H1 (cell line): ENCODE measurements around the gene IL32. TPM values are rescaled to one million over a fixed set of nuclear protein-coding genes. Genes with fewer than 3 reads are reported as not detected.

ENCODE experiments used
- CTCF ChIA-PET: fragments of 300-600 bp; sonication (Branson Sonifier 250); formaldehyde crosslinking; loops from one replicate; lab custom pipeline; 2021; ENCODE audit not compliant: partially characterized antibody; lab: Charles Lee
- POLR2A ChIA-PET: fragments of 300-600 bp; sonication (Branson Sonifier 250); formaldehyde crosslinking; loops from one replicate; lab custom pipeline; 2021; ENCODE audit warnings: inconsistent platforms; ENCODE audit not compliant: partially characterized antibody; lab: Charles Lee
- DNase-seq, 2 experiments: peaks; one replicate each; pipeline versions ENCODE4 v3.0.0 to v3.0.0-alpha.2; 2010 to 2022; ENCODE audit warnings: low spot score in 2 of 2, low read depth in 1 of 2, mixed read lengths in 1 of 2
- FAIRE-seq: peaks from 2 replicates; lab custom pipeline; 2011; peaks lifted over from hg19 to GRCh38; lab: Jason Lieb, UNC
- H2AFZ ChIP-seq: 2 replicates; pipeline ENCODE4 v1.8.1; 2012; ENCODE audit warnings: low read length, inconsistent platforms
- H2AK5ac ChIP-seq: 2 replicates; pipeline ENCODE4 v1.6.1; 2013; ENCODE audit warnings: low read depth, low read length
- H2BK120ac ChIP-seq: replicated peaks from 2 replicates; pipeline ENCODE3; 2013; ENCODE audit warnings: low read depth, low read length, inconsistent platforms
- H2BK12ac ChIP-seq: 2 replicates; pipeline ENCODE4 v1.6.1; 2013; ENCODE audit warnings: low read depth, low read length
- H2BK15ac ChIP-seq: 2 replicates; pipeline ENCODE4 v1.6.1; 2013; ENCODE audit warnings: low read length
- H2BK20ac ChIP-seq: 2 replicates; pipeline ENCODE4 v1.6.1; 2013; ENCODE audit warnings: low read length
- H2BK5ac ChIP-seq: 2 replicates; pipeline ENCODE4 v1.6.1; 2013; ENCODE audit warnings: low read depth, low read length
- H3K14ac ChIP-seq: 2 replicates; pipeline ENCODE4 v1.6.1; 2013; ENCODE audit warnings: inconsistent platforms; ENCODE audit not compliant: insufficient read length
- H3K18ac ChIP-seq: 2 replicates; pipeline ENCODE4 v1.6.1; 2013; ENCODE audit warnings: low read length; ENCODE audit errors: extremely low read depth
- H3K23ac ChIP-seq: 2 replicates; pipeline ENCODE4 v1.6.1; 2013; ENCODE audit warnings: inconsistent platforms; ENCODE audit not compliant: insufficient read length
- H3K23me2 ChIP-seq: 2 replicates; pipeline ENCODE4 v1.6.1; 2013; ENCODE audit warnings: low read depth, low read length
- H3K27ac ChIP-seq: 2 replicates; pipeline ENCODE4 v1.6.1; 2011; ENCODE audit warnings: low read depth, low read length, inconsistent platforms
- H3K27me3 ChIP-seq, 4 experiments: replicated peaks in 1 of 4; 1 replicate in 1 of 4; 2 replicates in 3 of 4; pipeline versions ENCODE4 v1.6.1 to v1.8.1; 2011 to 2013; ENCODE audit warnings: low read length in 3 of 4, mild to moderate bottlenecking in 3 of 4, inconsistent platforms in 2 of 4, mixed read lengths in 2 of 4, moderate library complexity in 1 of 4; ENCODE audit not compliant: control insufficient read depth in 3 of 4, insufficient read depth in 3 of 4; ENCODE audit errors: extremely low read depth in 1 of 4
- H3K36me3 ChIP-seq, 4 experiments: 2 replicates each; pipeline versions ENCODE4 v1.6.1 to v1.8.1; 2011 to 2013; ENCODE audit warnings: mild to moderate bottlenecking in 4 of 4, low read length in 3 of 4, moderate library complexity in 2 of 4, control low read depth in 1 of 4, inconsistent platforms in 1 of 4; ENCODE audit not compliant: insufficient read depth in 4 of 4, control insufficient read depth in 2 of 4
- H3K4ac ChIP-seq: replicated peaks from 2 replicates; pipeline ENCODE3; 2013; ENCODE audit warnings: low read length, low read depth, mixed read lengths, inconsistent platforms; ENCODE audit not compliant: insufficient read length
- H3K4me1 ChIP-seq, 4 experiments: replicated peaks in 1 of 4; 1 replicate in 1 of 4; 2 replicates in 3 of 4; pipeline versions ENCODE4 v1.6.1 to v1.8.1; 2011 to 2013; ENCODE audit warnings: low read length in 3 of 4, inconsistent platforms in 2 of 4, mixed read lengths in 1 of 4; ENCODE audit not compliant: insufficient read depth in 4 of 4, control insufficient read depth in 3 of 4
- H3K4me2 ChIP-seq, 2 experiments: 2 replicates each; pipeline versions ENCODE4 v1.6.1 to v1.8.1; 2011 to 2013; ENCODE audit warnings: low read depth in 2 of 2, low read length in 2 of 2, control low read depth in 1 of 2, inconsistent platforms in 1 of 2, mild to moderate bottlenecking in 1 of 2; ENCODE audit not compliant: insufficient read depth in 1 of 2
- H3K4me3 ChIP-seq, 4 experiments: fragments of 200-600, 300-600 bp in 1 of 4; sonication (generic), shearing (Covaris generic), sonication (Bioruptor Twin) in 1 of 4; 2 replicates each; pipeline versions ENCODE4 v1.5.1 to v1.8.1; 2011 to 2016; ENCODE audit warnings: low read length in 4 of 4, low read depth in 3 of 4, control low read depth in 2 of 4, inconsistent platforms in 2 of 4, mild to moderate bottlenecking in 2 of 4, mixed read lengths in 1 of 4, moderate library complexity in 1 of 4; ENCODE audit not compliant: insufficient read depth in 2 of 4; ENCODE audit errors: extremely low read depth in 1 of 4
- H3K56ac ChIP-seq: replicated peaks from 2 replicates; pipeline ENCODE3; 2013; ENCODE audit warnings: low read depth, mild to moderate bottlenecking, mixed read lengths, low read length, inconsistent platforms; ENCODE audit not compliant: insufficient read length
- H3K79me1 ChIP-seq: 2 replicates; pipeline ENCODE4 v1.6.1; 2013; ENCODE audit warnings: low read depth, low read length, control low read depth
- H3K79me2 ChIP-seq, 2 experiments: 2 replicates each; pipeline versions ENCODE4 v1.6.1 to v1.8.1; 2012 to 2013; ENCODE audit warnings: low read length in 2 of 2, mild to moderate bottlenecking in 2 of 2, inconsistent platforms in 1 of 2; ENCODE audit not compliant: insufficient read depth in 2 of 2, control insufficient read depth in 1 of 2
- H3K9ac ChIP-seq, 4 experiments: replicated peaks in 1 of 4; 1 replicate in 1 of 4; 2 replicates in 3 of 4; pipeline versions ENCODE4 v1.6.1 to v1.8.1; 2011 to 2013; ENCODE audit warnings: low read depth in 3 of 4, low read length in 3 of 4, control low read depth in 2 of 4, mild to moderate bottlenecking in 2 of 4, moderate library complexity in 2 of 4, inconsistent platforms in 1 of 4; ENCODE audit errors: extremely low read depth in 1 of 4
- H3K9me3 ChIP-seq, 2 experiments: 2 replicates each; pipeline versions ENCODE4 v1.6.1 to v1.8.1; 2012 to 2013; ENCODE audit warnings: mild to moderate bottlenecking in 2 of 2, moderate library complexity in 2 of 2, control low read depth in 1 of 2, inconsistent platforms in 1 of 2, low read depth in 1 of 2, low read length in 1 of 2, mixed read lengths in 1 of 2; ENCODE audit not compliant: insufficient read depth in 2 of 2
- H4K20me1 ChIP-seq, 2 experiments: replicated peaks in 1 of 2; 2 replicates each; pipeline versions ENCODE3 to v1.8.1; 2011 to 2013; ENCODE audit warnings: inconsistent platforms in 2 of 2, low read length in 2 of 2, mild to moderate bottlenecking in 1 of 2; ENCODE audit not compliant: insufficient read depth in 2 of 2, control insufficient read depth in 1 of 2
- H4K5ac ChIP-seq: 2 replicates; pipeline ENCODE4 v1.6.1; 2013; ENCODE audit warnings: low read length, low read depth, mixed read lengths, inconsistent platforms; ENCODE audit not compliant: insufficient read length
- H4K8ac ChIP-seq: 2 replicates; pipeline ENCODE4 v1.8.0; 2013; ENCODE audit warnings: mild to moderate bottlenecking, moderate library complexity, low read length, inconsistent platforms; ENCODE audit not compliant: insufficient read depth; ENCODE audit errors: extremely low read depth
- H4K91ac ChIP-seq: replicated peaks from 2 replicates; pipeline ENCODE3; 2013; ENCODE audit warnings: low read length, mixed read lengths, inconsistent platforms; ENCODE audit not compliant: insufficient read length
- ASH2L ChIP-seq: fragments of 200-600, 300-600 bp; sonication (generic); IDR thresholded peaks from one replicate; pipeline ENCODE4 v1.7.1; 2017; ENCODE audit warnings: low read length
- CBX8 ChIP-seq: fragments of 300-800, 300-1000 bp; sonication (generic); IDR thresholded peaks from 2 replicates; pipeline ENCODE4 v1.7.1; 2016; ENCODE audit warnings: low read depth, low read length, borderline replicate concordance
- EGR1 ChIP-seq: IDR thresholded peaks from 2 replicates; pipeline ENCODE4 v1.6.1; 2011; ENCODE audit warnings: low read depth, low read length, borderline replicate concordance
- GABPA ChIP-seq: IDR thresholded peaks from 2 replicates; pipeline ENCODE4 v1.6.1; 2011; ENCODE audit warnings: mild to moderate bottlenecking, low read length, moderate library complexity, borderline replicate concordance; ENCODE audit not compliant: insufficient read depth
- JUN ChIP-seq: IDR thresholded peaks from 2 replicates; pipeline ENCODE4 v1.6.1; 2011; ENCODE audit warnings: low read depth, mild to moderate bottlenecking, improper control_type of control experiment, low read length
- KDM5A ChIP-seq: fragments of 200-600 bp; IDR thresholded peaks from 2 replicates; pipeline ENCODE4 v1.7.1; 2012; ENCODE audit warnings: mild to moderate bottlenecking, low read length, inconsistent platforms, mixed read lengths
- POLR2AphosphoS5 ChIP-seq: IDR thresholded peaks from 2 replicates; pipeline ENCODE4 v1.6.1; 2011; ENCODE audit warnings: low read depth, low read length
- POU5F1 ChIP-seq: IDR thresholded peaks from 2 replicates; pipeline ENCODE4 v1.6.1; 2011; ENCODE audit warnings: low read depth, mild to moderate bottlenecking, low read length, moderate library complexity
- SAP30 ChIP-seq: fragments of 300-600 bp; sonication (generic); IDR thresholded peaks from 2 replicates; pipeline ENCODE4 v1.7.1; 2012; ENCODE audit warnings: low read length, moderate library complexity, mild to moderate bottlenecking, inconsistent platforms; ENCODE audit not compliant: insufficient read depth, insufficient replicate concordance
- SP1 ChIP-seq: IDR thresholded peaks from 2 replicates; pipeline ENCODE4 v1.6.1; 2011; ENCODE audit warnings: low read depth, low read length
- SP2 ChIP-seq: IDR thresholded peaks from 2 replicates; pipeline ENCODE4 v1.6.1; 2012; ENCODE audit warnings: mild to moderate bottlenecking, low read length, inconsistent platforms
- TAF1 ChIP-seq: IDR thresholded peaks from 2 replicates; pipeline ENCODE4 v1.6.1; 2011; ENCODE audit warnings: mild to moderate bottlenecking, low read depth, low read length
- TBP ChIP-seq: IDR thresholded peaks from 2 replicates; pipeline ENCODE4 v1.6.1; 2011; ENCODE audit warnings: low read depth, low read length, improper control_type of control experiment
- TEAD4 ChIP-seq: IDR thresholded peaks from 2 replicates; pipeline ENCODE4 v1.6.1; 2012; ENCODE audit warnings: low read depth, low read length, inconsistent platforms, mixed read lengths
- YY1 ChIP-seq: IDR thresholded peaks from 2 replicates; pipeline ENCODE4 v1.6.1; 2011; ENCODE audit warnings: low read depth, mild to moderate bottlenecking, low read length
- WGBS, 2 experiments: shearing (Covaris generic) in 1 of 2; methylation state at CpG; one replicate each; pipeline versions ENCODE4 v1.1.6 to v1.1.7; 2013 to 2015; ENCODE audit warnings: low lambda C conversion rate in 2 of 2, mixed read lengths in 2 of 2, inconsistent platforms in 1 of 2, low coverage in 1 of 2, missing lambda C conversion rate in 1 of 2; ENCODE audit not compliant: insufficient replicate concordance in 2 of 2, insufficient coverage in 1 of 2, insufficient read length in 1 of 2; ENCODE audit errors: extremely low coverage in 1 of 2, missing lambda C conversion rate in 1 of 2; 5-methylcytosine and 5-hydroxymethylcytosine counted together
- polyA plus RNA-seq, 7 experiments: library from polyadenylated mRNA; depleted of rRNA in 3 of 7; stranded (reverse) in 5 of 7; unstranded in 2 of 7; fragments of >200 nt in 5 of 7; fragments of 200-250 nt in 2 of 7; gene quantifications; 1 replicate in 5 of 7; 2 replicates in 1 of 7; 4 replicates in 1 of 7; pipeline versions ENCODE4 v1.2.1 to v1.2.3, GENCODE V29; 2011 to 2013; ENCODE audit warnings: missing spikeins in 2 of 7, mixed read lengths in 2 of 7
- total RNA-seq: library from RNA; stranded (reverse); fragmentation: NEBNext Ultra II Directional; extraction: Animal tissue kit (Norgen Biotek cat#: 25700); gene quantifications from 2 replicates; pipeline ENCODE4 v1.2.1, GENCODE V29; 2021

Gene IL32
- total and polyA plus RNA-seq, 2 of the 8 experiments (the other 6 are each of a cell fraction or from before 2014, with no cell fraction given), result 2.7 to 5.0 TPM

DNA sequence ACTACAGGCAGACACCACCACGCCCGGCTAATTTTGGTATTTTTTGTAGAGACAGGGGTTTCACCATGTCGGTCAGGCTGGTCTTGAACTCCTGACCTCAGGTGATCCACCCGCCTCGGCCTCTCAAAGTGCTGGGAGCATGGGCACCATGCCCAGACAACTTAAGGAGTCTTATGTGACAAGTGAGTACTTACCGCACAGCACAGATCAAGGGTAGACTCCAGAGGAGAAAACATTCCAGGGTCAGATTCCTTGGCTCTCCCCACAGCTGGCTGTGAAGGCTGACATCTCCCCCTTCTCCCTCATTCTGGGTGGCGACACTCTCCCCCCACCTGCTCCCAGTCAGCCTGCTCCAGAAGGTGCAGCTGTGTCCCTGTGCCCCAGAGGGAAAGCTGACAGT, 23.0 kb downstream of the IL32 start:
- ChIA-PET POLR2A (interaction anchor here (0.8 to 8.3 kb wide), 16 partner anchors 8 to 61 kb away, joined by 3 to 137 read pairs (median 12); partner anchors contain the start of genes IL32 and ZSCAN10), CTCF (interaction anchor here (1.0 to 36.8 kb wide), 9 partner anchors 8 to 59 kb away, joined by 4 to 619 read pairs (median 14); partner anchors contain the start of genes ZNF205 and ZNF213)
- DNase-seq (no peak), FAIRE-seq (no peak)
- Histone ChIP-seq H3K4me1 (peaks cover 0 to 6% (median 5%) of the 10 kb centered on the region in 4 experiments; a peak in 6 of 7 replicates), H3K9me3 (no peaks in the 10 kb centered on the region), H2BK120ac (no peak overlapping the region), H3K14ac (no peak overlapping the region), H3K9ac (no peak overlapping the region), H3K4ac (no peak overlapping the region), H3K79me1 (peaks cover 3% of the 10 kb centered on the region), H4K8ac (no peak overlapping the region), H3K56ac (no peak overlapping the region), H4K5ac (no peak overlapping the region), H2BK12ac (no peak overlapping the region), H3K23me2 (no peaks in the 10 kb centered on the region), H3K18ac (no peak overlapping the region), H3K4me2 (no peak overlapping the region), H2BK5ac (no peak overlapping the region), H2AK5ac (no peak overlapping the region), H3K4me3 (no peak overlapping the region), H3K36me3 (peaks cover 28 to 46% (median 39%) of the 10 kb centered on the region in 4 experiments), H4K91ac (no peak overlapping the region), H2BK20ac (no peak overlapping the region), H2AFZ (no peak overlapping the region), H3K27me3 (no peaks in the 10 kb centered on the region), H2BK15ac (no peak overlapping the region), H4K20me1 (peaks cover 13 to 24% of the 10 kb centered on the region in 2 experiments), H3K27ac (no peak overlapping the region), H3K79me2 (peaks cover 0 to 21% of the 10 kb centered on the region in 2 experiments; a peak in 2 of 4 replicates), H3K23ac (no peak overlapping the region)
- 95% methylated on average over 7 of the region's 7 CpGs; no CpG with 5 or more reads in 1 of the 2 experiments for WGBS, 2 experiments
- TF ChIP-seq JUN, result no peak
- TF ChIP-seq EGR1, result no peak
- no peak for TF ChIP-seq ASH2L
- TF ChIP-seq CBX8, result no peak
- no peak for TF ChIP-seq TEAD4
- TF ChIP-seq SAP30, result no peak
- TF ChIP-seq YY1, result no peak
- TF ChIP-seq SP1, result no peak
- TF ChIP-seq GABPA, result no peak
- TF ChIP-seq TBP, result no peak
- no peak for TF ChIP-seq SP2
- TF ChIP-seq TAF1, result no peak
- no peak for TF ChIP-seq POU5F1
- TF ChIP-seq POLR2AphosphoS5, result no peak; the same call in 1 of the 2 replicates
- no peak for TF ChIP-seq KDM5A
